Measurements from ENCODE around the gene NCKAP5L.
"Not testable (repeated sequence)": the region's sequence is repeated elsewhere in the genome, so short reads cannot be mapped to it uniquely, and the experiment has no call there.

Gene NCKAP5L

GRCh38 chr12:49798248-49798647, 30.0 kb downstream of the NCKAP5L start:
- FAIRE-seq = no peak

DNA sequence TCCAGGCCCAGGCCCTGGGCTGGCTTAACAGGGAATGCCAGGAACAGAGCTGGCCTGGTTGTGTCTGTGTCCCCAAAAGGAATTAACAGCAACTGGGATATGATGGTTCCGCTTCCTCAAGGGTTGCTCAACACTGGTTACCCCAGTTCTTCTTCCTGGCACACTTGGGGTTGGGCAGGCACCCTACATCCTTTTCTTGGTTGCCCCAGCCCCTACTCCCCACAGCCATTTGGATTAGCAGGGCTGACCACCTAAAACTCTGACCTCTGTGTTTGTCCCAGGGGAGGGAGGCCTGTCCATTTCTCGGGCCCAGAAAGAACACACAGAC, 30.8 kb downstream of the NCKAP5L start:
- no peak for FAIRE-seq

- FAIRE-seq = no peak
Measured at GRCh38 chr12:49796606-49797448, 31.4 kb downstream of the NCKAP5L start.

DNA sequence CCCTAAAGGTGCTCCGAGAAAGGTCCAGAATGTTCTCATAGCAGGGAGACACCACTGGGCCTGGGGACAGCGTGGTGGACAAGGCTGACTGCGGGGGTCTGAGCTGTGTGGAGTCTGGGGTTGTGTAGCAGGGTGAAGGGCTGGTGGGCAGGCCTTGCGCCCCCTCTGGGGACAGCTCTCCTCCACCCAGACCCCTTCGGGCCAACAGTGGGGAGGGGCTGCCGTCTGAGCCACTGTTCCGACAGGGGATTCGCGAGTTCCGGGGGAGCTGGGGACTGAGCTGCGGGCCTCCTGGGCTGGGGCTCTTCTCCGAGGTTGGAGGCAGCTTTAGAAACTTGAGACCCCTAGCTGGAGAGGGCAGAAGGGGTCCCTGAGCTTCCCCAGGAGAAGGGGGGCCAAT, 32.1 kb downstream of the NCKAP5L start:
- no peak for FAIRE-seq

DNA sequence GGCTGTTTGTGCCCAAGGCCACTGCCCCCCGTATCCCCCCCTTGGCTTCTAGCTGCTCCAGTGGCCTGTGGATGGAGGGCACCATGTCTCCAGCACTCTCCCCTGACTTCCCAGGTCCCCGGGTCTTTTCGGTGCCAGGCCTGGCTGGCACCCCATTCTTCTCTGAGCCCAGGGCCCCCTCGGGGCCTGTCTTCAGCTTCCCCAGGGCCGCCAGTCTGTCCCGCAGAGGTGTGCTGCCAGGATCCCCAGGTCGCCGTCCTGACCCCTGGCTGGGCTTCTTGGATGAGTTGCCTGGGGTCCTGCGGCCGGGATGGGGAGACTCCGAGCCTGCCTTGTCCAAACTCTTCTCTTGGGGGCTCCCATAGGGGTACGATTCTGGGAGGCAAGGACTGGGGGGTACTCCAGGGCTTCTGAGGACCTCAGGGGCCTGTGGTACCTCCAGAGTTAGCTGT, 32.5 kb downstream of the NCKAP5L start:
- FAIRE-seq = no peak

- no peak for FAIRE-seq
Measured at GRCh38 chr12:49794811-49795653, 33.2 kb downstream of the NCKAP5L start.

GRCh38 chr12:49794021-49794420, 34.2 kb downstream of the NCKAP5L start:
- no peak for FAIRE-seq

DNA sequence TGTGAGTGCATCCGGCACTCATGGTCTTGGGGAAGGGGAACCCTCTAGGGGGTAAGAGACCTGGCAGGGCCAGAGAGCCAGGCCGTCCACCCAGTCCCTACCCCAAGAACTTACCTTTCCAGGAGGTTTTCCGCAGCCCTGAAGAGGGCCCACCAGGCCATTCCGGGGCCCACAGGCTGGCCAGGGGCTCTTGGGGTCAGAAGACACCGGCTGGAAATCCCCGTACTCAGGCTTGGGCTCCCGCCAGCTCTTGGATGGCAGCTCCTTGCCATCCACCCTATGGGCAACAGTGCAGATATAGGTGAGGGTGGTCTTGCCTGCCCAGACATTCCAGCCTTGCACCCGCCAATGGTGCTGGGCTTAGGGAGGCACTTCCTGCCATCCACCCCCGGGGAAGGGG, 34.6 kb downstream of the NCKAP5L start:
- no peak for FAIRE-seq

- no peak for FAIRE-seq
Measured at GRCh38 chr12:49792976-49793580, 35.1 kb downstream of the NCKAP5L start.

DNA sequence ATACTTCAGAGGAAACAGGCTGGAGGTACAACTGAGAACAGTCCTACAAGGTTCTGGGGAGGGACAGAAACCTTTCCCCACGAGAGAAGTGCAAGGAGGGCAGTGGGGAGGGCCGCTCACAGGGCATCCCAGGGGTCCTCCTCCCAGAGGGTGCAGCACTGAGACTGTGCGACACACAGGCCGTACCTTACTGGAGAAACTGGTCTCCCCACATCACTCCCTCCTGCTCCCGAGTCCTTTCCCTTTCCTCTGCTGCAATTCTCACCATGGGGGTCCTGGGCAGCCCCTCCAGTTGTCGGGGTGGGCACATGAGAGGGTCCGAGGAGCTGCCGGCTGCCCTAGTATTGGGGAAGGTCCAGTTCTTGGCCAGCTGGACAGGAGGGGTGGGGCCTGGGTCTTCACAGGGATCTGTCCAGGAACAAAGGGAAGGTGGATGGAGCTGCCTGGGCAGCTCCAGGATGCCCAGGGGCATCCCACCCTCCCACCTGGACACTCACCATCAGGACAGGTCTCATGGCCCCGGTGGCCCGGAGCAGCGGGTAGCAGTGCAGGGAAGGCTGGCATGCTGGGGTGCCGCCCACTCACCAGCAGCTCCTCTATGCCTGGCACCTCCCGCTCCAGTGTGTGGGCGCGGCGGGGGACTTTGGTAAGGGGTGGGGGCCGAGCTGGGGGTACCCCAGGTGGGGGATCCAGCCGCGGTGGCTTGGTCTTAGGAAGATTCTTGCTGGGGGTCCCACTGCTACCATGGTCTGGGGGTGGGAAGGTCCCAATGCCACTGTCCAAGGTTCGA, 35.8 kb downstream of the NCKAP5L start:
- no peak for FAIRE-seq

- no peak for FAIRE-seq
Measured at GRCh38 chr12:49791700-49792099, 36.5 kb downstream of the NCKAP5L start.

GRCh38 chr12:49790741-49791555, 37.3 kb downstream of the NCKAP5L start:
- no peak for FAIRE-seq

DNA sequence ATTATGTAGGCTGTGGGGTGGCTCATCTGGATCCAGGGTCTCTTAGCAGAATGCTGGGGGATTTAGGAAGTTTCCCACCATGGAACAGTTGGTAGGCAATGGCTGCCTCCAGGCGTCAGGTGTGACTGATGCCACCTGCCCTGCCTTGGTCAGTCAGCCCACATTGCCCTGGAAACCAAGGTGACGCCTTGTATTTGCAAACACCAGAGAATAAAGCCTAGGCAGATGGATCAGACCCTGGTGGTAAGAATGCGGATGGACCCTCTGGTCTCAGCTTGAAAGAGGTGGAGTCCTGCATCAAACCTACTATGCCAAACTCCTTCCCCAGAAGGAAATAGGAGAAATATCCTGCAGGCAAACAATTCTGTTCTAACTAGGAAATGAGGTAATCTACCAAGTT, 38.2 kb downstream of the NCKAP5L start:
- FAIRE-seq = no peak

DNA sequence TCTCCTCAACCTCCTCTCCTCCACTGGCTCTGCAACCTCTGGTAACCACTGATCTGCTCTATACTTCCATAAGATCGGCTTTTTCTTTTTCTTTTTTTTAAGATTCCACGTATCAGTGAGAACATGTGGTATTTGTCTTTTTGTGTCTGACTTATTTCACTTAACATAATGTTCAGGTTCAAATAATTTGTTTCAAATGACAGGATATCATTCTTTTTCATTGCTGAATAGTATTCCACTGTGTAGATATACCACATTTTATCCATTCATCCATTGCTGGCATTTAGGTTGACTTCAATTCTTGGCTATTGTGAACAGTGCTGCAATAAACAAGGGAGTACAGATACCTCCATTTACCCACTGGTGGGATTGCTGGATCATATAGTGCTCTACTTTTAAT, 40.5 kb downstream of the NCKAP5L start:
- FAIRE-seq = no peak

DNA sequence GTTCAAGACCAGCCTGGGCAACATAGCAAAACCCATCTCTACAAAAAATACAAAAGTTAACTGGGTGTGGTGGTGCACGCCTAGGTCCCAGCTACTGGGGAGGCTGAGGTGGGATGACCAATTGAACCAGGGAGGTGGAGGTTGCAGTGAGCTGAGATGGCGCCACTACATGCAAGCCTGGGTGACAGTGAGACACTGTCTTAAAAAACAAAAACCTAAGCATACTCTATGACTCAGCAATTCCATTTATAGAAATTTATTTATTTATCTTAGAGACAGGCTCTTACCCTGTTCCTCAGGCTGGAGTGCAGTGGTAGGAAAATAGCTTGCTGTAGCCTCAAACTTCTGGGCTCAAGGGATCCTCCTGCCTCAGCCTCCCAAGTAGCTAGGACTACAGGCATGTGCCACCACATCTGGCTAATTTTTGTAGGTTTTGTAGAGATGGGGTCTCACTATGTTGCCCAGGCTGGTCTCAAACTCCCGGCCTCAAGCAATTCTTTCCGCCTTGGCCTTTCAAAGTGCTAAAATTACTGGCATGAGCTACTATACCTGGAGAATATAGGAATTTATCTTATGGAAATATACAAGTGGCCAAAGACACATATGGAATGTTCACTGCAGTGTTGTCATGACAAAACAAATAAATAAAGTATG, 43.3 kb downstream of the NCKAP5L start:
- FAIRE-seq = no peak

DNA sequence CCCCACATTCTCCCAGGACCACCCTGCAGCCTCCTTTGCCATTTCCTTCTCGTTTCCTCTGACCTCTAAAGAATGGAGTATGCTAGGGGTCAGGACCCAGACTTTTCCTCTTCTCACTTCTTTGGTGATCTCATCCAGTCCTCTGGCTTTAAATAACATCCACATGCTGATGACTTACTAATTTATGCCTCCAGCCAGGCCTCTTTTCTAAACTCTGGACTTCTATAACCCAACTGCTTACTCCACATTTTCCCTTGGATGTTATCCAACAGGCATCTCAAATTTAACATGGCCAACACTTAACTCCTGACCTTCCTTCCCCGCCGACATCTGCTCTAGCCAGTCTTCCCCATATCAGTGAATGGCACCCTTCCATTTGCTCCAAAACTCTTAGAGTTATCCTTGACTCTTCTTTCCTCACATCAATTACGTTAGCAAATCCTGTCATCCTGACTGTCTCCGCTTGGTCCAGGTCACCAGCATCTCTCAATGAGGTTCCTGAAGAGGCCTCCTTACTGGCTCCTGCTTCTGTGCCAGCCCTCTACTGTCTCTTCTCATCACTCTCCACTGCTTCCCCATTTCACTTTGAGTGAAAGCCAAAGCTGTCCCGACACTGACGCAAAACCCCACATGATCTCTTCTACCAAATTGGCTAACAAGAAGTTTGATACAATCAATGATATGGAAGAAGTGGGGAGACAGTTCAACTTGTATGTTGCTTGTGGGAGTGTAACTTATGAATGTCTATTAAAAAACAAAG, 44.1 kb downstream of the NCKAP5L start:
- FAIRE-seq = no peak

DNA sequence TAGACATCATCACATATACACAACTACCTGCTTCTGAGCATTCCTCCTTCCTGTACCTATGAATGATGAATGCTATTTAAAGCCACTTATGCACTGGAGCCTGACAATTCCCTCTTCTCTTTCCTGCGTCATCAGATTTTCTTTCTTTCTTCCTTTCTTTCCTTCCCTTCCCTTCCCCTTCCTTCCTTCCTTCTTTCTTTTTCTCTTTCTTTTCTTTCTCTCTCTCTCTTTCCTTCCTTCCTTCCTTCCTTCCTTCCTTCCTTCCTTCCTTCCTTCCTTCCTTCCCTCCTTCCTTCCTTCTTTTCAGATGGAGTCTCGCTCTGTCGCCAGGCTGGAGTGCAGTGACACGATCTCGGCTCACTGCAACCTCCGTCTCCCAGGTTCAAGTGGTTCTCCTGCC, 47.3 kb downstream of the NCKAP5L start:
- not testable (repeated sequence) for FAIRE-seq

DNA sequence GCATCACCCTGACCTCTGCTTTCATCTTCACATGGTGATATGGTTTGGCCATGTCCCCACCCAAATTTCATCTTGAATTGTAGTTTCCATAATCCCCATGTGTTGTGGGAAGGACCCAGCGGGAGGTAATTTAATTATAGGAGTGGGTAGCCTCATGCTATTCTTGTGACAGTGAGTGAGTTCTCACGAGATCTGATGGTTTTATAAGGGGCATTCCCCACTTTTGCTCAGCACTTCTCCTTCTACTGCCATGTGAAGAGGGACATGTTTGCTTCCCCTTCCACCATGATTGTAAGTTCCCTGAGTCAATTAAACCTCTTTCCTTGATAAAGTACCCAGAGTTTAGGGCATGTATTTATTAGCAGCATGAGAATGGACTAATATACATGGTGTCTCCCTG, 48.6 kb downstream of the NCKAP5L start:
- FAIRE-seq = no peak

DNA sequence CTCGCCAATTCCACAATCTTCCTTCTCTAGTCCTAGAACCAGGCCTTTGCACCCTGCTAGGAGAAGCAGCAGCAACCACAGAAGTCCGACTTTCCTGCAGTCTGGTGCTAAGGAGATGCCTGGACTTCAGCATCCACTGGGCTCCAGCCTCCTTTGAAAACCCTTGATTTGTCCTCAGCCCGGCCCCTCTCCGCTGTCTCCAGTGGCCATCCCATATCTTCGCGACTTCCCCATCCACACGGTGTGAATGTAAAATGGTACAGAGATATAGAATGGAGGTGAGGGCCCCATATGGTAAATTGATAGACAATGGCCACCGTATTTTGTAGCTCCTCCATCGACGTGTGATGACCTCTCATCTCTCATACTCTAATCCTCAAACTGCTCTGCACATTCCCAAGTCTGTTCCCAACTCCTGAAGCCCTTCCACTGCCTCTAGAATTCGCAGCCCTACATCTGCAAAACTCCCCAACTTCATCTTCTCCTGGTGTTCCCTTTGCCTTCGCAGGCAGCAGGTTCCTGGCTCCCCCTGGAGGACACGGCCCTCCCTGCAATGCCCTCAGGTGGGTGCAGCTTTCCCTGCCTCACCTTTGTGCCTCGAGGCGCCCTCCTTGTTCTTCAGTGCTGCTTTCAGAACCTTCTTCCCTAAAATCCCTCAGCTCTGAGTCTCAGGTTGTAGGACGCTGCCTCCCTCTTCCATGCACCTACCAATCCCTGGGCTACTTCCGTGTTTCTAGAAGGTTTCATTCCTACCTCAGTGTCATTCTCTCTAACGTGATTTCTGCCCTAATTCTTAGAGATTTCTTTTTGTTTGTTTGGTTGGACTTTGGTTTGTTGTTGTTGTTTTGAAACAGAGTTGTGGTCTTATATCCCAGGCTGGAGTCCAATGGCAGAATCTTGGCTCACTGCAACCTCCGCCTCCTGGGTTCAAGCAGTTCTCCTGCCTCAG, 50.1 kb downstream of the NCKAP5L start:
- FAIRE-seq = no peak

Measured in A204.1 (cell line).